ENCODE measurements around the gene RAB10.

The RAB10 gene

DNA sequence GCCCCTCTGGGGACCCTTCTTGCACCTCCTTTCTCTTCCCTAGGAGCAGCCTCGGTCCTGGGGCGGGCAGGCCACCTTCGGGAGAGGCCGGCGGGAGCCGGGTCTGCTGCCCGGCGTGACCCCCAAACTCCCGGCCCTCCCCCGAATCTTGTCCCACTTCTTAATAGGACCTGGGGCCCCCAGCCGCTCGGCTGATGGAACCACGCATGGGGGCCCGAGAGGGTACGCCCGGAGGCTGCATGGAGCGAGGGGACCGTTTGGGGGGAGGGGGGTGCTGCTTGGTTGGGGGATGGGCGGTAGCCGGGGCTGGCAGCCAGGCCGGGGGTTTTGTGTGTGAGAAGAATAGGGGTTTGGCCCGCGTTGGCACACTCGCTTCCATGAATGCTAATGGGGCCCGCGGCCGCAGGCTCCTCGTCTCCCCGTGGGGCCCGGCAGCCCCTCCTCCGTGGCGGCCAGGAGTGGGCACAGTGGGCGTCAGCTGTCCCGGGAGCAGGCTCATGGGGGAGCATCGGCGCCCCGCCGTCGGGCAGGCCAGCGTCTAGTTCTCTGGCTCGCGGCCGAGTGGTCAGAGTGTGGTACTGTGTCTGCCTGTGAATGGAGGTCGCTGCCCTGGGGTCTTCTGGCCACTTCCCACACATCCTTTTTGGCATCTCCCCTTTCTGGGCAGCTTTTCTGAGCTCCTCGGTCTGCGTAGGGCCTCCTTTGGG is 140.0 kb downstream of the RAB10 start:
- H3K27me3 ChIP-seq (replicated peaks; ENCODE audit: control insufficient read depth, insufficient read depth, low read length): no peaks in the 10 kb centered on the region; the same call in 1 of the 2 replicates
- no peaks in the 10 kb centered on the region for H3K36me3 ChIP-seq (ENCODE audit: control insufficient read depth, insufficient read depth, low read length)
- H3K4me3 ChIP-seq (replicated peaks; ENCODE audit: low read depth, low read length): no peak overlapping the region
- no peak for DNase-seq (ENCODE audit: extremely low read depth, insufficient read length)
- TF ChIP-seq, protein P1, sequence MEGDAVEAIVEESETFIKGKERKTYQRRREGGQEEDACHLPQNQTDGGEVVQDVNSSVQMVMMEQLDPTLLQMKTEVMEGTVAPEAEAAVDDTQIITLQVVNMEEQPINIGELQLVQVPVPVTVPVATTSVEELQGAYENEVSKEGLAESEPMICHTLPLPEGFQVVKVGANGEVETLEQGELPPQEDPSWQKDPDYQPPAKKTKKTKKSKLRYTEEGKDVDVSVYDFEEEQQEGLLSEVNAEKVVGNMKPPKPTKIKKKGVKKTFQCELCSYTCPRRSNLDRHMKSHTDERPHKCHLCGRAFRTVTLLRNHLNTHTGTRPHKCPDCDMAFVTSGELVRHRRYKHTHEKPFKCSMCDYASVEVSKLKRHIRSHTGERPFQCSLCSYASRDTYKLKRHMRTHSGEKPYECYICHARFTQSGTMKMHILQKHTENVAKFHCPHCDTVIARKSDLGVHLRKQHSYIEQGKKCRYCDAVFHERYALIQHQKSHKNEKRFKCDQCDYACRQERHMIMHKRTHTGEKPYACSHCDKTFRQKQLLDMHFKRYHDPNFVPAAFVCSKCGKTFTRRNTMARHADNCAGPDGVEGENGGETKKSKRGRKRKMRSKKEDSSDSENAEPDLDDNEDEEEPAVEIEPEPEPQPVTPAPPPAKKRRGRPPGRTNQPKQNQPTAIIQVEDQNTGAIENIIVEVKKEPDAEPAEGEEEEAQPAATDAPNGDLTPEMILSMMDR (IDR thresholded peaks at IDR 0.05; ENCODE audit: insufficient read depth, low read length, poor library complexity, severe bottlenecking): no peak

DNA sequence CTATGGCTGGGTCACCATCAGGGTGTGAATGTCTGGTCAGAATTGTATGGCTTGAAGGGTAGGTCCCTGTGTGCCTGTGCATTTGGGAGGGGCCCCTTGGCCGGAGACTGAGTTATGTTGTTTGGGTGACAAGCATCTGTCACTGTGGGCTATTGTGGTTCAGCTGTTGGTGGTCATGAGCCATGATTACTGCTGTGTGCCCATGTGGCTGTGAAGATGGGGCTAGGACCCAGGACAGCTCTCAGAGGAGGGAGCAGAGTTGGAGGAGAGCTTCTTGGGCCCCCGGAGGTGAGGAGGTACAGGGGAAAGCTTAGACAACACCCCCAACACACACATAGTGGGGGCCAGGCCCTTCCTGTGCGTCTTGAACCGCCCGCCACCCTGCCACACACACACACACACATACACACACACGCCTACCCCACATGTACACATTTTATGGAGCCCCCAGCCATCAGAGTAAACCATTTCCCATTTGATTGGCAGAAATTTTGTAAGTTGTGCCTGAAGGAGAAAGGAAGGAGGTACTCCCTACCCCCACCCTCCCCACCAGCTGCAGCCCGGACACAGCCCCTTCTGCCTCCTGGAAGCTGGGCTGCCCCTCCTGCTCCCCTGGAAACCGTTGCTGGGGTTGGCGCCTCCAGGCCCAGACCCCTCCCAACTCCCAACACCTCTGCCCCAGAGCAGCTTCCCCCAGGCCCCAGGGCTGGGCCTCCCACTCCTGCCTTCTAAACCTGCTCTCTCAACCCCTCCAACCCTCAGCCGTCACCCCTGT is 141.0 kb downstream of the RAB10 start:
- Histone ChIP-seq H3K36me3 (ENCODE audit: control insufficient read depth, insufficient read depth, low read length) (no peaks in the 10 kb centered on the region), H3K4me3 (replicated peaks; ENCODE audit: low read depth, low read length) (no peak overlapping the region), H3K27me3 (replicated peaks; ENCODE audit: control insufficient read depth, insufficient read depth, low read length) (no peaks in the 10 kb centered on the region; the same call in 1 of the 2 replicates)
- TF ChIP-seq, protein P1 (IDR thresholded peaks at IDR 0.05; ENCODE audit: insufficient read depth, low read length, poor library complexity, severe bottlenecking): no peak
- DNase-seq (ENCODE audit: extremely low read depth, insufficient read length): no peak

DNA sequence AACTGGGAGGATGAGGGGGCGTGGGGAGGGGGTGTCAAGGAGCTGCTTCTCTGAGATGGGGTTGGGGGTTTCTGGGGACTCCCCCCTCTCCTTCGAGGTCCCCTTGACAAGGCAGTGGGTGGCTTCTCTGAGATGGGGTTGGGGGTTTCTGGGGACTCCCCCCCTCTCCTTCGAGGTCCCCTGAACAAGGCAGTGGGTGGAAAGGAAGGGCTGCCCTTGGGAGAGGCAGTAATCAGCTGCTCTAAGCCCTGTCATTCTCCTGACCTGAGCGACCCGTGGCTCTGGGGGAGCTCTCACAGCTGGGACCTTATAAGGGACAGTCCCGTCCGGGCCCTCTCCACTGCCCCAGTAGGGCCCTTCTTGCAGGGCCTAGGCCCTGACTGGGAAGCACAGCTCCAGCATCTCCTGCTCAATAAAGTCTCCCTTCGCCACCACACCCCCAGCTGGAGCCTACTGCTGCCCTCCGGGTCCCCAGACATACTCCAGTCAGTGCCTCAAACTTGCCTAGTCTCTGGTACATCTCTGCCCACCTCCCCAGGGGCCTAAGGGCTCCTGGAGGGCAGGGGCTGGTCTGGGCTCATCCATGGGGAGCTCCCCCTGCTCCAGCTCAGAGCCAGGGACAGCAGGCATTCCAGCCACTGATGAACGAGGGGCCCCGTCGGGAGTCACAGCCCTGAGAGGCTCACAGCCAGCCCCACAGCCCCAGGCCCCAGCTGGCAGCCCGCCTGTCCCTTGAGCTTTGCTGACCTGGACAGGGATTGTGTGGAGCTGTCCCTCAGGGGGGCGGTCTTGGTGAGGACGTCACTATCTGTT is 141.8 kb downstream of the RAB10 start:
- TF ChIP-seq, protein P1 (IDR thresholded peaks at IDR 0.05; ENCODE audit: insufficient read depth, low read length, poor library complexity, severe bottlenecking): no peak
- no peak overlapping the region for H3K4me3 ChIP-seq (replicated peaks; ENCODE audit: low read depth, low read length)
- DNase-seq (ENCODE audit: extremely low read depth, insufficient read length): no peak
- no peaks in the 10 kb centered on the region for H3K36me3 ChIP-seq (ENCODE audit: control insufficient read depth, insufficient read depth, low read length)
- no peaks in the 10 kb centered on the region; the same call in 1 of the 2 replicates for H3K27me3 ChIP-seq (replicated peaks; ENCODE audit: control insufficient read depth, insufficient read depth, low read length)

DNA sequence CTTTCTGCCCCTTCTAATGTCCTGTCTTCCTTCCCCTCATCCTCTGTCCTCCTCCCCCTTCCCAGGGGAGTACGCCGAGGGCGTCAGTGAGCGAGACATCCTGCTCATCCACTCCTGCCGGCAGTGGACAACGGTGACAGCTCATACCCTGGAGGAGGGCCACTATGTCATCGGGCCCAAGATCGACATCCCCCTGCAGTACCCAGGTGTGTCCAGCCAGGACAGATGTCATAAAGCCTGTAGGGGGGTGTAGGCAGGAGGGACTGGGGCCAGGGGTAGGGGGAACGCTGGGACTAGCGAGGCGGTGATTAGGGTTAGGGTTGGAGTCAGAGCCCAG is 142.4 kb downstream of the RAB10 start:
- DNase-seq (ENCODE audit: extremely low read depth, insufficient read length): no peak
- no peaks in the 10 kb centered on the region for H3K36me3 ChIP-seq (ENCODE audit: control insufficient read depth, insufficient read depth, low read length)
- TF ChIP-seq, protein P1 (IDR thresholded peaks at IDR 0.05; ENCODE audit: insufficient read depth, low read length, poor library complexity, severe bottlenecking): no peak
- no peak overlapping the region for H3K4me3 ChIP-seq (replicated peaks; ENCODE audit: low read depth, low read length)
- H3K27me3 ChIP-seq (replicated peaks; ENCODE audit: control insufficient read depth, insufficient read depth, low read length): no peaks in the 10 kb centered on the region; the same call in 1 of the 2 replicates

DNA sequence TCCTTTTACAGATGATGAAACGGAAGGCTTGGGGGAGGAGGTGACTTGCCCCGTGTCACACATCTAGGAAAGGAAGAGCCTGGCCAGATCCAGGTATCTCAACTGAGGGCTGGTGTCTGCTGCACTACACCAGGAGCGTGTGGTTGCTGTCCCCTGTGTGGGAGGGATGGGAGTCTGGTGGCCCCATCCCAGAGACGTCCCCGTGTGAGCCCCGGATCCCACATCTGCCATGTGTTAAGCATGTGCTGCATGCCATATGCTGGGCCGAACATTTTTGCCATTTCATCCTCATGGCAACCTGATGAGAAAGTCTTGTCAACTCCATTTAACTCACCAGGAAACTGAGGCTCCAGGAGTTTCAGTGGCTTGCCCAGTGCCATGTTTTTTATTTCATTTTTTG is 143.2 kb downstream of the RAB10 start:
- no peak overlapping the region for H3K4me3 ChIP-seq (replicated peaks; ENCODE audit: low read depth, low read length)
- H3K27me3 ChIP-seq (replicated peaks; ENCODE audit: control insufficient read depth, insufficient read depth, low read length): no peaks in the 10 kb centered on the region; the same call in 1 of the 2 replicates
- no peaks in the 10 kb centered on the region for H3K36me3 ChIP-seq (ENCODE audit: control insufficient read depth, insufficient read depth, low read length)
- TF ChIP-seq, protein P1 (IDR thresholded peaks at IDR 0.05; ENCODE audit: insufficient read depth, low read length, poor library complexity, severe bottlenecking): no peak
- DNase-seq (ENCODE audit: extremely low read depth, insufficient read length): no peak
